SK-N-MC (cell line): ENCODE data around the gene TGM5.

Source experiments
- DNase-seq: peaks from one replicate; pipeline ENCODE4 v3.0.0-alpha.2; 2011; ENCODE audit warnings: low read depth, low spot score
- H3K27ac ChIP-seq: fragments of 200-600 bp; sonication (generic); 2 replicates; pipeline ENCODE4 v1.5.1; 2016; ENCODE audit warnings: mixed run types
- H3K36me3 ChIP-seq: fragments of 200-600 bp; sonication (generic); 2 replicates; pipeline ENCODE4 v1.6.1; 2017; ENCODE audit warnings: antibody characterized with exemption, low read length, mixed read lengths; ENCODE audit not compliant: insufficient read depth
- H3K4me3 ChIP-seq: fragments of 200-600 bp; sonication (generic); 2 replicates; pipeline ENCODE4 v1.5.1; 2016
- H3K9ac ChIP-seq: fragments of 200-600 bp; sonication (generic); 2 replicates; pipeline ENCODE4 v1.8.0; 2017; ENCODE audit warnings: mixed run types, mixed read lengths; ENCODE audit not compliant: insufficient read length
- H3K9me3 ChIP-seq: fragments of 200-600 bp; sonication (generic); 2 replicates; pipeline ENCODE4 v1.6.1; 2017; ENCODE audit warnings: low read depth, mild to moderate bottlenecking, antibody characterized with exemption, low read length, moderate library complexity, mixed read lengths
- EZH2 ChIP-seq: fragments of 200-600 bp; sonication (generic); IDR thresholded peaks from one replicate; pipeline ENCODE4 v1.6.1; 2017; ENCODE audit warnings: antibody characterized with exemption
- FOXP2 ChIP-seq: optimal IDR thresholded peaks from 2 replicates; pipeline ENCODE3; 2011; ENCODE audit warnings: mild to moderate bottlenecking, moderate library complexity; ENCODE audit not compliant: insufficient read depth; ENCODE audit errors: extremely low read length, control extremely low read depth
- POLR2AphosphoS5 ChIP-seq: IDR thresholded peaks from 2 replicates; pipeline ENCODE4 v1.6.1; 2012; ENCODE audit warnings: mild to moderate bottlenecking, low read depth, low read length, borderline replicate concordance

The TGM5 gene

DNA sequence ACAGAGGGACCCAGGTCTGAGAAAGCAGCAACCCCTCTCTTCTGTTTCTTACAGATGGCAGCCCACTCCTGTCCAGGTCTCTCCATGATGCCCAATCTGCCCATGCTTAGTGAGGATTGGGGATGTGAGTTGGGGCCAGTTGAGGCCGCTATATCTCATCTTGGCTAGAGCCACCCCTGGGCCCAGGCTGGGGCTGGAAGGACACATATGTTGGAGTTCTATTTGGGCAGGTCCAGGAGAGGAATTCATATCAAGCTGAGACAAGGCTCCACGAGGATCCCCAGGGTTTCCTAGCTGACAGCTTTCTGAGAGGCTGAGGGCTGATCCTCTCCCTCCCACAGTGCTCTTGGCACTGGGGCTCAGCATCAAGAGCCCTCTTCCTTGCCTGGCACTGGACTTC, 11.4 kb downstream of the TGM5 start:
- H3K27ac ChIP-seq, result no peak overlapping the region
- H3K4me3 ChIP-seq, result no peak overlapping the region
- no peaks in the 10 kb centered on the region for H3K36me3 ChIP-seq
- DNase-seq, result no peak
- TF ChIP-seq EZH2 (no peak), FOXP2 (no peak), POLR2AphosphoS5 (no peak)
- no peaks in the 10 kb centered on the region for H3K9me3 ChIP-seq
- no peak overlapping the region for H3K9ac ChIP-seq

DNA sequence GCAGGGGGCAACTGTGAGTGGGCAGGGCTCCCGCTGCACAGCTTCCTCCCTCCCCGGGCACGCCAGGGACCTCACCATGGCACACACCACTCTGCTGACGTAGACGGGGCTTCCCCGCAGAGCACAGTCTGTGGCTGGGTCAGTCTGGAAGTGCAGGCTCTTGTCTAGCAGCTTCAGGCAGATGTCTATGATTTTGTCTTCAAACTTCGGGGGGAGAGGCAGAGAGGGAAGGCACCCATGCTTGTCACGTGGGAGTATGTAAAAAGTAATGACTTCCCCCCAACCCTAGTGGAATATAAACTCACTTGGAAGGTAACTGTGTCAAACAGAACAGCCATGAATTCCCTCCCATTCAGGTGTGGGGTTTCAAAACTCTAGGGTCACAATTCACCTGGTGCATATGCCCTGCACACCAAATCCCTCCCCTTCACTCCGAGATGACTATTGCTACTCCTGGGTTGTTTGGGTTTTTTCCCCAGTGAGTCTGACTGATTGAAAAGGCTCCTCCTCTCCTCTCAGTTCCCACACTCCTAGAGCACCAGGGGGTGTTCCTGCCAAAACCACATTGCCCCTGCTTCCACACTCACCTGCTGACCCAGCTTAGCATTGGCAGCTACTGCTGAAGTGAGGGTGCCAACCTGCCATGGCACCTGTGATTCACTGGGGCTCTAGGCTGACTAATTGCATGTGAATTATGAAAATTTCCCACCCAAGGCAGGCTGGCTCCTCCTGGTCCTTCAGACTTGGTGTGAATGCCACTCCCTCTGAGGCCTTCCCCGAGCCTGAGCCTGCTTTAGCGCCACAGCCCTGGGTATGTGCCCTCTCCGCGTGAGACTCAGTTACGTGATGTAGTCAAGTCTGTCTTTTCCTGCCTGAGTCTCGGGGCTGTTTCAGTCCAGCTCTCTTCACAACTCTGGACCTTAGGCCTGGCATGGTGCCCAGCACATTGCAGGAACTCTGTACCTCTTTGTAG, 13.0 kb downstream of the TGM5 start:
- Histone ChIP-seq H3K4me3 (no peak overlapping the region), H3K27ac (no peak overlapping the region), H3K9me3 (no peaks in the 10 kb centered on the region), H3K9ac (no peak overlapping the region), H3K36me3 (no peaks in the 10 kb centered on the region)
- no peak for DNase-seq
- TF ChIP-seq FOXP2 (no peak), EZH2 (no peak), POLR2AphosphoS5 (no peak)

DNA sequence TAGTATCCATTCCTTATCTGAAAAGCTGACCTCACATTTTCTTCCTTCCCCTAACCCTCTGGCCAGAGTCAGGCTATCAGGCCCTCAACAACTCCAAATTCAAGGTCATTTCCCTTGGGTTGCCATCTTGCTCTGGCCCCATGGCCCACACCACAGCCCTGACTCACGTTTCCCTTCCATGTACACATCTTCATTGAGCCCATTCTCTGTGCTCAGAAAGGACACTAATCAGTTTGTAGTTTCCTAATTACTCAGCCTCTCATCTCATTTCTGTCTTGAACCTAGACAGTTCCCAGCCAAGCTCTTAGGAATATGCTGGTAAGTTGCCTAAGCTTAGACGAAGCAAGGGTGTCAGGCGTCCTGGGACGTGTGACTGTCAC, 14.9 kb downstream of the TGM5 start:
- H3K36me3 ChIP-seq, result no peaks in the 10 kb centered on the region
- H3K27ac ChIP-seq, result no peak overlapping the region
- DNase-seq, result no peak
- TF ChIP-seq POLR2AphosphoS5 (no peak), FOXP2 (no peak), EZH2 (no peak)
- H3K9me3 ChIP-seq, result no peaks in the 10 kb centered on the region
- no peak overlapping the region for H3K4me3 ChIP-seq
- no peak overlapping the region for H3K9ac ChIP-seq

DNA sequence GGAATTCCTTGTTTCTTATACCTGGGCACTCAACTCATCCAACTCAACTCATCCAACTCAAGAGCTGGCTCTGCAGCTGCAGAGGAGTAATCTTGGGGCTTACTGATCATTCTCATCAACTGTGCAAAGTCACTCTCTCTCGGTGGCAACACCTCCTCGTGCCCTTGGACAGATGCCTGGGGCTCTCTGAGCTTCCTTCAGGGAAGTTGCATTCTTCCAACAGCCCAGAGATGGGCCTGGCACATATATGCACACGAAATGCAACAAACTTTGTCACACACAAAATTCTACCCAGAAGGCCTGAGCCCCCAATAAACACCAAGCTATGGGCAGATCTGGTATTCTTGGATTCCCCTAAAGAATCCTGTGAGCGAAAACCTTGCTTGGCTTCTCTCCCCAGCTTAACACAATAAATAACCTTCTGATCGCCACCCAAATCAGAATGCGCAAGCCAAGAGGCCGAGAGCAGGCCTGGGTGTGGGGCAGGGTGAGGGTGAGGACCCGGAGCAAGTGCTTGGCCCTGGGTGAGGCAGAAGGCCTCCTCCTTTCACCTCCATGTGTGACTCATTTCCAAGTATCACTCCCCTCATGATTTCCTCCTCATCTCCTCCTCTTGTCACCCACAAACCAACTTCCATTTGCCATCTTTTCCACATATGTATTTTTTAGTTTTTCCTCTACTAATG, 15.4 kb downstream of the TGM5 start:
- Histone ChIP-seq H3K27ac (no peak overlapping the region), H3K9ac (no peak overlapping the region), H3K4me3 (no peak overlapping the region), H3K36me3 (no peaks in the 10 kb centered on the region), H3K9me3 (no peaks in the 10 kb centered on the region)
- no peak for TF ChIP-seq POLR2AphosphoS5
- no peak for TF ChIP-seq EZH2
- TF ChIP-seq FOXP2, result no peak
- no peak for DNase-seq

DNA sequence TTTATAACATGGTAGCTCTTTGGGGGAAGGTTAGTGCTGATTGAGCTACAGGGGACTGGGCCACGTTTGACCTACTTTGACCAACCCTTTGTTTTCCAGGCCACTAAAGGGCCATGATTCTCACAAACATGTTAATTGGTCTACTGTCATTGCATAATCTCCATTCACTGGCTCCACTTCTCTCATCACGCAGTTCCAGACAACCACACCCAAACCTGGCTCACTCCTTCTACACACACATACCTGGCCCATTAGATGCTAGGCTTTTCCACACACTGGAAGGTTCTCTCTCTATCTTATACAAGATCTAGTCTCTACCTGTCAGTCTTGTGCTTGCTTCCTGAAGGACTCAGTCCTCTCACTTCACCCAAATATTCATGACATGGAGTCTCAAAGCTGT, 15.9 kb downstream of the TGM5 start:
- no peak for DNase-seq
- Histone ChIP-seq H3K27ac (no peak overlapping the region), H3K36me3 (no peaks in the 10 kb centered on the region), H3K9ac (no peak overlapping the region), H3K4me3 (no peak overlapping the region), H3K9me3 (no peaks in the 10 kb centered on the region)
- TF ChIP-seq POLR2AphosphoS5 (no peak), FOXP2 (no peak), EZH2 (no peak)

DNA sequence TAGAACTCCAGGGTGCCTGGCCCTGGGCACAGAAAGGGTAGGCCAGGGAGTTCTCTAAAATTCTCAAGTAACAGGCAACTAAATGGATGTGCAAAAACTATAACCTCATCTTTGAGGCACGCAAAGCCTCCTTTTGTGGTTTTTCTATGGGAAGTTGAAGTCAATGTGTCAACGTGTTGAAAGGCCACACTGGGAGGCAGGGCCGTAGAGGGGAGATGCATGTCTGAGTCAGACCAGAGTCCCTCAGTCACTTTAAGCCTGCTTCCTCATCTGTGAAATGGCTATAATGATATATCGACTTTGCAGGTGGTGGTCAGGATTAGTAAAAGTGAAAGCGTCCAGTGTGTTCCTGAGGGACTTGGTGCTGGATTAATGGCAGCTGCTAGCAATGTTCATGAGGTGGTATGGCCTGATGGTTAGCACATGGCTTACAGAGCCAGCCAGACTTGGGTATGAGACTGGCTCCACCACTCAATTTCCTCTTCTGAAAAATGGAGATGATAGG, 17.0 kb downstream of the TGM5 start:
- no peak overlapping the region for H3K27ac ChIP-seq
- TF ChIP-seq POLR2AphosphoS5, result no peak
- no peak for TF ChIP-seq EZH2
- TF ChIP-seq FOXP2, result no peak
- no peaks in the 10 kb centered on the region for H3K36me3 ChIP-seq
- no peak overlapping the region for H3K4me3 ChIP-seq
- H3K9ac ChIP-seq, result no peak overlapping the region
- DNase-seq, result no peak
- H3K9me3 ChIP-seq, result no peaks in the 10 kb centered on the region

DNA sequence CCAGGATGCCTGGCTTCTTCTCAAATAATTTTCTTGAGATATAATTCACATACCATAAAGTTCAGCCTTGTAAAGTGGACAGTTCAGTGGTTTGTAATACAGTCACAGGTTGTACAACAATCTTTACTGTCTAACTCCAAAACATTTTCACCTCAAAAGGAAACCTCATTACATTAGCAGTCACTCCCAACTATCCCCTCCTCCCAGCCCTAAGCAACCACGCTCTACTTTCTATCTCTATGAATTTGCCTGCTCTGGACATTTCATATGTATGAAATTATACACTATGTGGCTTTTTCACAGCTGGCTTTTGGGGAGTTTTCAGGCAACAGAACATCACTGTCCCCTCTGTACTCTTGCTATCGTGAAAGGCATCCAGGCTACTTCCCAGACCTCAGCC, 17.5 kb downstream of the TGM5 start:
- no peaks in the 10 kb centered on the region for H3K9me3 ChIP-seq
- TF ChIP-seq FOXP2 (no peak), EZH2 (no peak), POLR2AphosphoS5 (no peak)
- no peak overlapping the region for H3K27ac ChIP-seq
- no peak overlapping the region for H3K4me3 ChIP-seq
- no peaks in the 10 kb centered on the region for H3K36me3 ChIP-seq
- no peak overlapping the region for H3K9ac ChIP-seq
- DNase-seq, result no peak

DNA sequence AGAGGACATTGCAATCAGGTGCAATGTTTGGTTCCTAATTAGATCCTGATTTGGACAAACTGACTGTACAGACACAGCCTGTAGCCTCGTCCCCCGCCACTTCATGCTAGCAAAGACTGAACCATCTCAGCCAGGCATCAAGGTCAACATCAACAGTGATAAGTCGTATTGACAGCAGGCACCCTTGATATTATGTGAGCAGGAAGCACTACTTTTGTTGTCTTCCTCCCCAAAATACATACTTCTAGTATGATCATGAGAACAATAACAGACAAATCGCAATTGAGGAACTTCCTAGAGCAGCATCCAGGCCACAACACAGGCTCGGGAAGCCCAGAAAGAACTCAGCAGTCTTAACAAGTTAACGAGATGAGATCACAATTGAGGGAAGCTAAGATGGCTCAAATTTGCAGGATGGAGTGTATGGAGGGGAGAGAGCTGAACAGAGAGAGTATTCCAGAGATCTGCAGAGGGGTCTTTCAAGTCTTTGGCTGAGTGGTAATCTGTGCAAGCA, 20.4 kb downstream of the TGM5 start:
- TF ChIP-seq EZH2 (no peak), POLR2AphosphoS5 (no peak), FOXP2 (no peak)
- H3K27ac ChIP-seq, result no peak overlapping the region
- H3K4me3 ChIP-seq, result no peak overlapping the region
- DNase-seq, result no peak
- H3K36me3 ChIP-seq, result no peaks in the 10 kb centered on the region
- no peaks in the 10 kb centered on the region for H3K9me3 ChIP-seq
- H3K9ac ChIP-seq, result no peak overlapping the region
